Measurements from ENCODE around the gene SLC35D1. TPM values are rescaled to one million over a fixed set of nuclear protein-coding genes. Genes with fewer than 3 reads are reported as not detected.

SLC35D1 gene
- total and polyA plus RNA-seq, 2 of the 8 experiments (the other 6 are each of a cell fraction or from before 2014, with no cell fraction given): 1.2 to 2.7 TPM

DNA sequence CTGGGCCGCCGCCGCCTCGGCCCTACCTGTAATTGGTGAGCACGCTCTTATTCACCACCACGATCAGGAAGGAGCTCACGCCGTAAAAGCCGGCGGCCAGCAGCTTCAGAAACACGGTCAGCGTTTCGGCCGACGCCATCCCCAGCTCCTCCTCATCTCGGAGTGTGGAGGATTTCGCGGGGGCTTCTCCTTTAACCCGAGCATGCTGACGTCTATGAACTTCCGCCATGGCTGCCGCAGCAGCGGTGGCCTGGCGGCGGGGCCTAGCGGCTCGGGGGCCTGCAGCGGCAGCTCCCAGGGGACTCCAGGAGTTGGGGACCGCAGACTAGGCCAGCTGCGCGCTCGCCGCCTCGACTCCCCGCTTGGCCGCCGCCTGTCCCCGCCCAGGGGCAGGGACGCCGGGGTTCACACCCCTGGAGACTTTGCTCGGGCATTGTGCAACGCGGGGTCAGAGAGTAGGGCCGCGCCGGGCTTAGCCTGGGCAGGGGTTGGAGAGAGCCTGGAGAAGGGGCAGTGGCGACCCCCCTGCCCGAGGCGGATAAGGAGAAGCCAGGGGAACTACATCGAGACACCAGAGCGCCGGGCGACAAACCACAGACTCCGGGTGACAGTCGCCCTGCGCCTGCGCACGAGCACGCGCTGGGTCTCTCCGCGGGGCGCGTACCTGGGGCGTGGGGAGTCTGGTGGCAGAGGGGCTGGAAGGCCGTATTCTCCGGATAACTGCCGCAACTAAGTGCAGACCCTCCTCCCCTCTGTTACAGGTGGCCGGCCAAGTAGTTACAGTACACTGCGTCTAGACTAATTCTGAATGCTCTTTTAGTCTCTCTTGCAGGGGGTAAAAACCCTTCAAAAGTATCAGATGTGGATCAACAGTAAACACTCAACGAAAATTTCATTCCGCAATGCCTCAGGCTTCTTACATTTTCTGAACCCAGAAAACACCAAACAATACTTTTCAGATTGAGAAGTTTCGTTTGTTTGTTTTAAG lies at the start of gene SLC35D1 (continued):
- TF ChIP-seq, protein P1, sequence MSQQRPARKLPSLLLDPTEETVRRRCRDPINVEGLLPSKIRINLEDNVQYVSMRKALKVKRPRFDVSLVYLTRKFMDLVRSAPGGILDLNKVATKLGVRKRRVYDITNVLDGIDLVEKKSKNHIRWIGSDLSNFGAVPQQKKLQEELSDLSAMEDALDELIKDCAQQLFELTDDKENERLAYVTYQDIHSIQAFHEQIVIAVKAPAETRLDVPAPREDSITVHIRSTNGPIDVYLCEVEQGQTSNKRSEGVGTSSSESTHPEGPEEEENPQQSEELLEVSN (IDR thresholded peaks at IDR 0.05): peak; percentile 10; the same call in 1 of the 2 replicates
- TF ChIP-seq TCF12 (IDR thresholded peaks at IDR 0.05; ENCODE audit: low read depth, low read length): 0 out of 2 replicates have a peak, but pooled peaks have one; percentile 24
- TF ChIP-seq, protein P2, sequence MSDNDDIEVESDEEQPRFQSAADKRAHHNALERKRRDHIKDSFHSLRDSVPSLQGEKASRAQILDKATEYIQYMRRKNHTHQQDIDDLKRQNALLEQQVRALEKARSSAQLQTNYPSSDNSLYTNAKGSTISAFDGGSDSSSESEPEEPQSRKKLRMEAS (IDR thresholded peaks at IDR 0.05): no peak; the same call in 1 of the 2 replicates
- no peak for TF ChIP-seq SIX5 (IDR thresholded peaks at IDR 0.05; ENCODE audit: low read depth, low read length)
- peak; percentile 80 for TF ChIP-seq NRF1 (IDR thresholded peaks at IDR 0.05; ENCODE audit: low read depth, low read length)
- no peak for TF ChIP-seq EGR1 (IDR thresholded peaks at IDR 0.05; ENCODE audit: borderline replicate concordance, low read depth, low read length)
- TF ChIP-seq FOSL1 (IDR thresholded peaks at IDR 0.05; ENCODE audit: insufficient read depth, low read depth, low read length): 0 out of 2 replicates have a peak, but pooled peaks have one; percentile 67
- no peak for TF ChIP-seq BCL11A (IDR thresholded peaks at IDR 0.05; ENCODE audit: low read depth in 2 of 2, low read length in 2 of 2)
- TF ChIP-seq BACH1 (IDR thresholded peaks at IDR 0.05; ENCODE audit: low read length): no peak
- 0 out of 2 replicates have a peak, but pooled peaks have one; percentile 19 for TF ChIP-seq POLR2AphosphoS5 (IDR thresholded peaks at IDR 0.05; ENCODE audit: low read depth, low read length)
- TF ChIP-seq CEBPB (IDR thresholded peaks at IDR 0.05; ENCODE audit: low read depth, low read length): peak; percentile 76
- TF ChIP-seq POLR2A (IDR thresholded peaks at IDR 0.05; ENCODE audit: control extremely low read depth in 1 of 2, low read depth in 2 of 2, low read length in 2 of 2): peak in 1 of 2 experiments; percentile 65; a peak in 2 of 3 replicates
- TF ChIP-seq YY1 (IDR thresholded peaks at IDR 0.05; ENCODE audit: low read depth, low read length): peak; percentile 80
- TF ChIP-seq NANOG (IDR thresholded peaks at IDR 0.05; ENCODE audit: insufficient read depth, low read depth, low read length, poor library complexity, severe bottlenecking): no peak
- peak; percentile 24; the same call in 1 of the 2 replicates for TF ChIP-seq CREB1 (IDR thresholded peaks at IDR 0.05)
- TF ChIP-seq, protein P3, sequence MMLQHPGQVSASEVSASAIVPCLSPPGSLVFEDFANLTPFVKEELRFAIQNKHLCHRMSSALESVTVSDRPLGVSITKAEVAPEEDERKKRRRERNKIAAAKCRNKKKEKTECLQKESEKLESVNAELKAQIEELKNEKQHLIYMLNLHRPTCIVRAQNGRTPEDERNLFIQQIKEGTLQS (IDR thresholded peaks at IDR 0.05; ENCODE audit: insufficient read depth, low read depth, low read length): no peak
- TF ChIP-seq TEAD4 (IDR thresholded peaks at IDR 0.05; ENCODE audit: low read depth, low read length): no peak
- TF ChIP-seq SRF (IDR thresholded peaks at IDR 0.05; ENCODE audit: low read depth, low read length): no peak
- TF ChIP-seq EZH2 (IDR thresholded peaks at IDR 0.05; ENCODE audit: low read depth, low read length, severe bottlenecking): no peak
- TF ChIP-seq ZNF274 (IDR thresholded peaks at IDR 0.05; ENCODE audit: borderline replicate concordance, extremely low read depth, low read length): no peak
- TF ChIP-seq PHF8 (conservative IDR thresholded peaks at IDR 0.05; ENCODE audit: low read depth, low read length): peak; percentile 70
- no peak for TF ChIP-seq CTBP2 (IDR thresholded peaks at IDR 0.05; ENCODE audit: borderline replicate concordance, insufficient read depth, insufficient read length, low read length)
- TF ChIP-seq POU5F1 (IDR thresholded peaks at IDR 0.05; ENCODE audit: low read depth, low read length): no peak
